Activated naive CD8-positive, alpha-beta T cell treated with anti-CD3 and anti-CD28 coated beads, Interleukin-2, amount 10 ng/mL, durations not matched to agents 7 days and 5 days (primary cell): ENCODE measurements around the gene ALKAL2. TPM values are rescaled to one million over a fixed set of nuclear protein-coding genes. Genes with fewer than 3 reads are reported as not detected.
A peak's percentile ranks its signal among the peaks of the same experiment; 100 is the strongest.

ENCODE experiments used
- ATAC-seq: fragments of 150-1000 bp; cut with Tn5 transposase; one replicate; pipeline ENCODE4 v1.10.0; 2021; ENCODE audit warnings: low read depth, moderate library complexity
- POLR2A ChIA-PET: fragments of 350-600 bp; sonication (Branson Sonifier 250); formaldehyde crosslinking; loops from one replicate; lab custom pipeline; 2021; ENCODE audit warnings: antibody characterized with exemption; lab: Charles Lee
- DNase-seq: peaks from one replicate; pipeline ENCODE4 v3.0.0; 2021
- H3K27ac Mint-ChIP-seq: one replicate; pipeline ENCODE4 v1.8.0; 2022; ENCODE audit warnings: mild to moderate bottlenecking, mixed read lengths
- H3K27me3 Mint-ChIP-seq: one replicate; pipeline ENCODE4 v1.8.0; 2022; ENCODE audit warnings: mild to moderate bottlenecking, moderate library complexity, mixed read lengths
- H3K36me3 Mint-ChIP-seq: one replicate; pipeline ENCODE4 v1.8.0; 2021; ENCODE audit warnings: mild to moderate bottlenecking, mixed read lengths
- H3K4me1 Mint-ChIP-seq: one replicate; pipeline ENCODE4 v1.8.0; 2021; ENCODE audit warnings: mixed read lengths
- H3K4me3 Mint-ChIP-seq: one replicate; pipeline ENCODE4 v1.8.0; 2022; ENCODE audit warnings: mild to moderate bottlenecking, moderate library complexity, mixed read lengths
- H3K9me3 Mint-ChIP-seq: one replicate; pipeline ENCODE4 v1.8.0; 2021; ENCODE audit warnings: mixed read lengths
- total RNA-seq, 2 experiments: library from RNA; stranded (reverse); gene quantifications; one replicate each; pipeline ENCODE4 v1.2.3, GENCODE V29; 2021

The ALKAL2 gene
- total RNA-seq, 2 experiments from 2014 or later = not detected

DNA sequence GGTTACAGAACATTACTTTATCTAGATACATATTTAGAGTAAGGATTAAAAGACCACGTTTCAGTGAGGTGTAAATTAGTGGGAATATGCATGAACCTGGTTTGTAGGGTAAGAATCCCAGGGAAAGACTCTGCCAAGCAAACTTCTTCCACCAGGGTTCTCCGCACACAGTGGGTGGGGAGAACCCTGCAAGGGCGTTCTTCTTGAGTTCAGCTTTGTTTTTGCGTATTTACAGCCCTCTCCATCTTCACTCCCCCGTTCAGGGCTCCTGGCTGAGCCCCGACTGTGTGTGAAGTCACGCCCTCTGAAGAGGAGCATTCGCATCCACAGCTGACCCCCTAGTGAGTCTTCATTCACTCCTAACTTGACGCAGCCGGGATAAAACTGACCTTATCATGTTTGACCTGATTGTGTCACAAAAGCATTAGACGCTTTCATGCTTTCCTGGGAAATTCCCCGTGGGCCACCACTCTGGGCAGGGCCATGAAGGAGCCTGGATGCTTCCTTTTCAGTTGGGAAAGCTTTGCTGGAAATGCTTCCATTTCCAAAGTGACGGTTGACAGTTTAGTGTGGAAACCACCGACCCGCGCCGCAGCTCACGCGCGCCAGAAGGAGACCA is 1.0 kb downstream of the ALKAL2 start:
- peaks cover 5% of the 10 kb centered on the region for H3K36me3 Mint-ChIP-seq
- POLR2A ChIA-PET = no interaction called here
- H3K4me3 Mint-ChIP-seq = peak overlapping the region; percentile 8
- peaks cover 1% of the 10 kb centered on the region for H3K4me1 Mint-ChIP-seq
- peaks cover 42% of the 10 kb centered on the region for H3K27me3 Mint-ChIP-seq
- H3K9me3 Mint-ChIP-seq = no peaks in the 10 kb centered on the region
- DNase-seq (no peak), ATAC-seq (no peak)
- H3K27ac Mint-ChIP-seq = no peak overlapping the region

DNA sequence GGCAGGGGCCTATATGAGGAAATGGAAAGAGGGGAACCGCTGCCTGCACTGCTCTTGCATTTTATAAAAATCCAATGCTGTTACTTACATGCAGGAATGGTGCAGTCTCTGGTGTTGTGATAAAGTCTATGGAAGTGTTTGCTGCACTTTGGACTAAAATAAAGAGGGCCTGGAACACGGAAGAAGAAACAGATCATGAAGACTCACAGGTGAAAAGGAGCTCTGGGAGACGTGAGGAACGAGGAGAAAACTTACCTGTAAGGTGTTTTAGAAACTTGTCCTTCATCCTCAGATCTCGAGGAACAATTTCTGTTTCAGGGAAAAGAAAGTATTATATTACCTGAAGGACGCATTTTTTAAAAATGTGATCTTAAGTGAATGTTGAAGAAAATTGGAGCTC is 1.9 kb downstream of the ALKAL2 start:
- POLR2A ChIA-PET = no interaction called here
- H3K27ac Mint-ChIP-seq = no peak overlapping the region
- H3K27me3 Mint-ChIP-seq = peaks cover 38% of the 10 kb centered on the region
- DNase-seq (no peak), ATAC-seq (no peak)
- peaks cover 1% of the 10 kb centered on the region for H3K4me1 Mint-ChIP-seq
- peaks cover 8% of the 10 kb centered on the region for H3K36me3 Mint-ChIP-seq
- H3K9me3 Mint-ChIP-seq = no peaks in the 10 kb centered on the region
- no peak overlapping the region for H3K4me3 Mint-ChIP-seq

DNA sequence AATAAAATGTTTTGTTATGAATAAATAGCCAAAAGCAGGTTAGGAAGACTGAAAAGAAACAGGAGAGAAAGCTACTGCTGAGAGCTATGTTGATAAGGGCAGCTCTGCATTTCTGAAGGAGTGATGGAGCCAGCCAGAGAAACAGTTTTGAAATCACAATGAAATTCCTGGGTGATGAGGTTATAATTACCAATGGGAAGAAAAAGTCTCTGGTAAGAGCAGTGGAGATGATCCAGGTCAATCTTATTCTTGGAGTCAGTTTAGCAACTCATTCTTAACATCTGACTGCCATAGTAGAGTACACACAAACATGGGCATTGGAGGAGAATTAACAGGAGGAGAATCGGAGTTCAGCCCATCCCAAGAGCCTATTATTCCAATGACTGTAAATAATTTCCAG is 2.4 kb downstream of the ALKAL2 start:
- Mint-ChIP-seq H3K9me3 (no peaks in the 10 kb centered on the region), H3K4me1 (peaks cover 1% of the 10 kb centered on the region), H3K27me3 (peaks cover 33% of the 10 kb centered on the region), H3K4me3 (no peak overlapping the region), H3K27ac (no peak overlapping the region), H3K36me3 (peaks cover 8% of the 10 kb centered on the region)
- ATAC-seq = no peak
- no peak for DNase-seq
- POLR2A ChIA-PET = no interaction called here

DNA sequence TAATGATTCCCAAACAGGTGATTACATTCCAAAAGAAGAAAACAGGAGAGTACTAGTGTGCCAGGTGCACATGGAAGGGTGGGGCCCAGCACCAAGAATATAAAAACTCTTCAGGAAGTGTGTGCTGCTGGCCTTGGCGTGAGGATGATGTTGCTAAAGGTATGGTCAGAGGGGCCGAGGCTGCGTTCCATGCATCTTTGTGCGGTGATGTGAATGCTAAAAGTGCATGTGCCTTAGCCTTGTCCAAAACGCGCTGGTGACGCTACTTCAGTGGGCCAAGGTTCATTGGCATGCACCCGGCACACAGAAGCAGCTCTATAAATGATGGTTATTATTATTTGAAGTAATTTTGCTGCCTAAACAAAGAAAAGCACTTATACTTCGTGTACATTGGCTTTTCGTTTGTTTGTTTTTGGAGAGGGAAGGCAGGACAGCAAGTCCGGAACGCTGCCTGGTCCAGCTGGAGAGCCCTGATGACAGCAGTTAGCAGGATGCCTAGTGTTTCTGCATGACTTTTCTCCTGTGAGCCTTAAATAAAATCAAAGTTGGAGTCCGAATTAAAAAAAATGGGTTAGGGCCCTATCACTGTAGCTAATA is 2.9 kb downstream of the ALKAL2 start:
- no peak for ATAC-seq
- H3K4me3 Mint-ChIP-seq = no peak overlapping the region
- H3K36me3 Mint-ChIP-seq = peaks cover 8% of the 10 kb centered on the region
- POLR2A ChIA-PET = no interaction called here
- no peak for DNase-seq
- no peaks in the 10 kb centered on the region for H3K9me3 Mint-ChIP-seq
- no peak overlapping the region for H3K27ac Mint-ChIP-seq
- H3K27me3 Mint-ChIP-seq = peaks cover 28% of the 10 kb centered on the region
- H3K4me1 Mint-ChIP-seq = peaks cover 1% of the 10 kb centered on the region

DNA sequence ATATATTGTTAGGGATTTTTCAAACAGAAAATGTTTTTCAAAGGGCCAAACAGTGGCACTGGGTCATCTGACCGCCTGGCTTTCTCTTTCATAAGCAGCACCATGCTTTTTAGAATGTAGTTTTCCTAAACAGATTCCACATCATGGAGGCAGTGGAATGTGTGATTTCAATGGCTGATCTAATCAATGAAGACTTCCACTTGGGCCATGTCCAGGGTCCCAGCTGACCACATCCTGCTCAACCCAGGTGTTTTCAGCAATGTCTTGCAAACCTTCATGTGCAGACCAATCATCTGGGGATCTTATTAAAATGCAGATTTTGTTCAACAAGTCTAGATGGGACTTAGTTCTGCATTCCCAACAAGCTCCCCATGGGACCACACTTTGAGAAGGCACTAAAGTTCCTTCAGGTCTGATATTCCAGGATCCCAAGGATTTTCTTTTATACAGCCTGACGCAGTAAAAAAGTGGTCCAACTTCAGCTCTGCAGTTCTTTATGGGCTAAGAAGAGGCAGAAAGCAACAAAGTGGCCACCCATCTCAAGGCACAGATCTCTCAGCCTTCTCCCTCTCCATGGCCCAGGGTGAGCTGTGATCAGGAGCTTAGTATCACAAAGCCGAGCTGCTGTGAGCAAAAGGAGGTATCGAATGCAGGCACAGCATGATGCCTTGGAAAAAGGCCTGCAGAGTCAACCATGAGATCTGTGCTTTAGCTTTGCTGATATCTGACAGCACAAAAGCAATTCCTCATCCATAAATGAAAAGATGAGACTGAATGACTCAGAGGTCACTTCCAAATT is 3.7 kb downstream of the ALKAL2 start:
- H3K27me3 Mint-ChIP-seq = peaks cover 21% of the 10 kb centered on the region
- H3K27ac Mint-ChIP-seq = no peak overlapping the region
- H3K4me3 Mint-ChIP-seq = no peak overlapping the region
- ATAC-seq (no peak), DNase-seq (no peak)
- no peaks in the 10 kb centered on the region for H3K9me3 Mint-ChIP-seq
- POLR2A ChIA-PET = no interaction called here
- peaks cover 10% of the 10 kb centered on the region for H3K36me3 Mint-ChIP-seq
- H3K4me1 Mint-ChIP-seq = no peaks in the 10 kb centered on the region

DNA sequence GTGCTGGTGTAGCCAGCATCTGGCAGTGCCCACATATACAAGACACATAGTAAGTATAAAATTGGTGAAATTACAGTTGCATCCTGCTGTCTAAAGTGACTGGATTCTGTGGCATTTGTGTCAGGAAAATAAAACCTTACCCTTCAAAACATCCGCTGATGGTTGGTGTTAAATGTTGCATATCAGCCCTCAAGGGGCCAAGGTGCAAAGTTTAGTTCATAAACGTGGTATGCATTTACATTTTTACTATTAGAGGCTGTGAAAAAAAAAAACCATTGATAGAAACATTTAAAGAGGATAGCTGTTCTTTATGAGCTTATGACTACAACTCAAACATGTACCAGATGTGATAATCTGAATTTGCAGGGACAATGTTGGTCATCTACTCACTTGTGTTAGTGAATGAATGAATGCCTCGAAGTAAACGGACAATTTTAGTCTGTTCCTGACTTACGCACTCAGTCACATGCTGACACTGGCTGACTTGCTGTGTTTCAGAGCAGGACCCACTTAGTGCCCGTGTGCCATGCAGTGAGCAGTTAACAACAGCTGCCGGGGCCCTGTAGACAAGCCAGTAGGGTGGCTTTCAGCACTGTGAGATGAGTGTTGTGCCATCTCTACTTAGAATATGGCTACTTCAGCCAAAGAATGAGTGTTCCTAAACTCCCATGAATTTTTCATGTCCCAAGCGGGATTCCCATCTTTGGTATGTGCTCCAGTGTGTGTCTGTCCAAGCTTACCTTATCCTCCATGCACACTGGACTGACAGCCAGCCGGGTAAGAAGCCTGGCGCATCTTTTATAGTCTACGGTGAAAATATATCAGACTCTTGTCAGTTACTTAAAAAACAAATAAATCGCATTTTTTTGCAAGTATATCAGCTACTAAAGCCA is 5.3 kb downstream of the ALKAL2 start:
- POLR2A ChIA-PET = no interaction called here

DNA sequence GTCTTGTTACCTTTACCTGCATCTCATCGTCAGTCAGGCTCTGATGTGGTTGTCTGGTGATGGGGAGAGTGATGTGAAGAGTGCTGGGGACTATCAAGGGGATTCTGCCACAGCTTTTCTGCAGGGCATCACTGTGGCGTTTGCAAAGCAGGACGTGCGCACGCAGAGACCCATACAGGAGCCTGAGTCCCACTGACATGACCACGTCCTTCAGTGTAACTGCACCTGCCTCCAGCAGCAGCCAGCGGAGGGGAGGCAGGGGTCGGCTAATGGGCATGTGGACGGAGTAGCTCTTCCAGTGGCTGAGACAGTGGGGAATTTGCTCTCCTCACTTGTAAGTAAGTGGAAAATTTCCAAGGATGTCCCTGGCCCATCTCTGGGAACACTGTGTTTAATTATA is 6.5 kb downstream of the ALKAL2 start:
- Mint-ChIP-seq H3K4me3 (no peak overlapping the region), H3K36me3 (peaks cover 15% of the 10 kb centered on the region), H3K9me3 (no peaks in the 10 kb centered on the region), H3K4me1 (no peaks in the 10 kb centered on the region), H3K27ac (no peak overlapping the region), H3K27me3 (peaks cover 11% of the 10 kb centered on the region)
- POLR2A ChIA-PET = no interaction called here
- ATAC-seq = no peak
- no peak for DNase-seq

More for the DNA sequence above, 5.3 kb downstream of the ALKAL2 start:
- Mint-ChIP-seq H3K4me1 (no peaks in the 10 kb centered on the region), H3K27ac (no peak overlapping the region), H3K27me3 (peaks cover 19% of the 10 kb centered on the region), H3K9me3 (no peaks in the 10 kb centered on the region), H3K4me3 (no peak overlapping the region), H3K36me3 (peaks cover 12% of the 10 kb centered on the region)
- DNase-seq = no peak
- ATAC-seq = no peak

DNA sequence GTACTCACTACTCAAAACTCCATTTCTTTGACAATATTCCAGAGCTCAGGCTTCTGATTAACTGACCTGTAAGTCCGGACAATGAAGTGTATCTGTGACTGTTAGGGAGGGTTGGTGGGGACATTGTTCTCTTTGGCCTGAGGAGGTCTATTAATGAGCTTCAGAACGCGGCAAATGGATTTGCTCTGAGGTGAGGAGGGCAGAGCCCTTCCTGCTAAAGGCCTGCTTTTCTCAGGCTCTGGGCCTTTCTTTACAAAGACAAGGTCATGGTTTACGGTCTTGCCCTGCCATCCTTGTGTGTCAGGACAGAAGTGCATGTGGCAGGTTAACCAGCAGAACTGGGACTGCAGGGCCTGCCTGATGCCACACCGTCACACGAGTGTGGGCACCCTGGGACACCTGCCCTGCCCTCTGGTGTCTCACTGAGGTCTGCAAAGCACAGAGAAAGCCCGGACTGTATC is 7.2 kb downstream of the ALKAL2 start:
- H3K27me3 Mint-ChIP-seq = peaks cover 4% of the 10 kb centered on the region
- ATAC-seq (no peak), DNase-seq (no peak)
- no peaks in the 10 kb centered on the region for H3K4me1 Mint-ChIP-seq
- H3K27ac Mint-ChIP-seq = no peak overlapping the region
- H3K4me3 Mint-ChIP-seq = no peak overlapping the region
- H3K36me3 Mint-ChIP-seq = peaks cover 15% of the 10 kb centered on the region
- POLR2A ChIA-PET = no interaction called here
- H3K9me3 Mint-ChIP-seq = no peaks in the 10 kb centered on the region

DNA sequence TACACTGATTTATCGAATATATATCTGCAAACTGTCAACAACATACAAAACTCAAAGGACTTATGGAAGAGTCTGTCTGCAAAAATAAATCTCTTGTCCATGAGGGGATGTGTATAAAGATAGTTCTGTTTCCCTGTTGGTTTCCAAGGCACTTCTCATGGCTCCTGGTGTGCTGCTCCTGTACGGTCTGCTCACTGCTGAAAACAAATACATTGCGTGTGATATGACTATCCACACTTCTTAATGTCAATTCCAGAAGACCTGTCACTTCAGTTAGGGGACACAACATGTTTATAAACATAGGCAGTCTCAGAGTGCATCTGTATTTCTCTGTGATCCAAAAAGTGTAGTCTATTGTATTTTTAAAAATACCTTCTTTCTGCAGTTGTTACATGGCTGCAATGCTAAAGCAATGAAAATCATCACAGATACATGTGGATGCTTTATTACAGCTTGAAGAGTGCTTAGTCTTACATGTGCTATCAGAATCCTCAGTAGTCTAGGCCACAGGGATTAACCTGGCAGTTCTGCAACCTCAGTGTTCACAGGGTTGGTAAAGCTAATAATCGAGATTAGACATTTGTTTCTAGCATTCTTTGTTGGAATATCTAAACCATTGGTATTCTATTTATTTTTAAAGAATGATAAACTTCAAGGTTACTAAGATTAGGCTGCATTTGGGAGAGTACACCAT is 7.8 kb downstream of the ALKAL2 start:
- POLR2A ChIA-PET = no interaction called here
- Mint-ChIP-seq H3K9me3 (no peaks in the 10 kb centered on the region), H3K36me3 (peaks cover 15% of the 10 kb centered on the region), H3K27ac (no peak overlapping the region), H3K4me1 (no peaks in the 10 kb centered on the region), H3K4me3 (no peak overlapping the region), H3K27me3 (no peaks in the 10 kb centered on the region)
- DNase-seq (no peak), ATAC-seq (no peak)

DNA sequence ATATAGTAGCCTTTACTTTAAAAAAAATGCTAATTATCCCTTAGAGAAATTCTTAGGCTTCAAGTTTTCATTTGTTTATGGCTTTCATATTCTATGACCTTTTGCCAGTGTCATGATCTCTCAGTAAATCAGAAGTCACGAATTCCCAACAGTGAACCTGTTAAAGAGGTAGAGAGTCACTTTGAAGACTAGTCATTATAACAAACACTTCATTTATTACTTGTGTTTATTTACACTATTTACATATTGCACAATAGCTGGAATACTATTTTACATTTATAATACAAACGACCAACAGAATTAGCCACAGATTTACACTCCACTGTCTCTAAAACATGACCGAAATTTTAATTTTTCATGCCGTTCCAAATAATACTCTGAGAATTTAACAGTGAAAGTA is 8.5 kb downstream of the ALKAL2 start:
- H3K36me3 Mint-ChIP-seq = peaks cover 17% of the 10 kb centered on the region
- H3K27ac Mint-ChIP-seq = no peak overlapping the region
- no peak overlapping the region for H3K4me3 Mint-ChIP-seq
- no peaks in the 10 kb centered on the region for H3K9me3 Mint-ChIP-seq
- no peaks in the 10 kb centered on the region for H3K27me3 Mint-ChIP-seq
- ATAC-seq = no peak
- H3K4me1 Mint-ChIP-seq = no peaks in the 10 kb centered on the region
- no peak for DNase-seq
- POLR2A ChIA-PET = no interaction called here

DNA sequence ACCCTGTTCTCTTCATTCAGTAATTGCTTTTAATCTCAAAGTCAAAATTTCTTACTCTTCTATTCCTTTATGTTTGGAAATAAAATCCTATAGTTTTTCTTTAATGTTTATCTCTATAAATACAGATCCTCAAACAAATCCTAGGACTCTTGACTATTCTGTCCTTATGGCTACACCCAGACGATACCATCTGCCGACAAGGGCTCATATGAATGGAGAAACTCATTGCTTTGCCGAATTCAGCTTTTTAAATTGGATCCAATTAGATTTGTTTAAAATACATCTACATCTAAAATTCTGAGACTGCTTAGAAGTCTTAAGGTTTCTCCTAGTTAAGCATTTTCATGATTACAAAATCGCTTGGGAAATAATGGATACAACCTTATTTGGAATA is 9.0 kb downstream of the ALKAL2 start:
- ATAC-seq = no peak
- H3K4me1 Mint-ChIP-seq = no peaks in the 10 kb centered on the region
- H3K4me3 Mint-ChIP-seq = no peak overlapping the region
- no peak for DNase-seq
- peaks cover 17% of the 10 kb centered on the region for H3K36me3 Mint-ChIP-seq
- POLR2A ChIA-PET = no interaction called here
- no peaks in the 10 kb centered on the region for H3K27me3 Mint-ChIP-seq
- no peaks in the 10 kb centered on the region for H3K9me3 Mint-ChIP-seq
- H3K27ac Mint-ChIP-seq = no peak overlapping the region

DNA sequence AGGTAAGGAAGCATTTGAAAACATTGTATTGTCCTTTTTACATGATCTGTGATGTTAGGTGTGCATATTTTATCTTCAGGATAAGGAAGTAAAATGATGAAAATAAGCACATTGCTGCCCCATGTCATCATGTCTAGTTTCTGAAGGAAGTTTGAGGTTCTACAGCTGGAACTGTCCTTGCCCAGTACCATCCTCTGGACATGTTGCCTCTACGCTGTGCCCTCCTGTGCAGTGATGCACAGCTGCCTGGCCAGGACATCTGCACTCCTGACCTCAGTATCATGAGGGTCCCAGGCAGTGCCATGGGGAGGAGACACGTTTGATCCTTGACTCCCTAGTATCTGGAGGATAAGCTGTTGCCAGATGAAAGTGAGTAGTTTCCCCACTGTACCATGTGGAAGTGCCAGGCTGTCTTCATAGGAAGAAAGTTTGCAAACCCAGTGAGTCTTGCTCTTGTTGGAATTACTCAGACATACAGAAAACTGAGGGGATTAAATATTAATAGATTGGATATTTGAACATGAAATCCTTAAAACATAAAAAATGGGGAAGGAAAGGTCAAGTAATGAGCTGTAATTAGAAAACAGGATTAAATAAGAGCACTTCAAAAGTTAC is 9.5 kb downstream of the ALKAL2 start:
- Mint-ChIP-seq H3K4me3 (no peak overlapping the region), H3K27ac (no peak overlapping the region), H3K4me1 (no peaks in the 10 kb centered on the region), H3K9me3 (no peaks in the 10 kb centered on the region), H3K36me3 (peaks cover 15% of the 10 kb centered on the region), H3K27me3 (no peaks in the 10 kb centered on the region)
- POLR2A ChIA-PET = no interaction called here
- DNase-seq = no peak
- ATAC-seq = no peak
